GM19043 (cell line): ENCODE results near the gene CUX1.

Experiments used
- ATAC-seq: cut with Tn5 transposase; IDR thresholded peaks from one replicate; pipeline ENCODE4 v1.9.1; 2021; ENCODE audit warnings: low read depth; ENCODE audit not compliant: unreplicated experiment

The CUX1 gene

DNA sequence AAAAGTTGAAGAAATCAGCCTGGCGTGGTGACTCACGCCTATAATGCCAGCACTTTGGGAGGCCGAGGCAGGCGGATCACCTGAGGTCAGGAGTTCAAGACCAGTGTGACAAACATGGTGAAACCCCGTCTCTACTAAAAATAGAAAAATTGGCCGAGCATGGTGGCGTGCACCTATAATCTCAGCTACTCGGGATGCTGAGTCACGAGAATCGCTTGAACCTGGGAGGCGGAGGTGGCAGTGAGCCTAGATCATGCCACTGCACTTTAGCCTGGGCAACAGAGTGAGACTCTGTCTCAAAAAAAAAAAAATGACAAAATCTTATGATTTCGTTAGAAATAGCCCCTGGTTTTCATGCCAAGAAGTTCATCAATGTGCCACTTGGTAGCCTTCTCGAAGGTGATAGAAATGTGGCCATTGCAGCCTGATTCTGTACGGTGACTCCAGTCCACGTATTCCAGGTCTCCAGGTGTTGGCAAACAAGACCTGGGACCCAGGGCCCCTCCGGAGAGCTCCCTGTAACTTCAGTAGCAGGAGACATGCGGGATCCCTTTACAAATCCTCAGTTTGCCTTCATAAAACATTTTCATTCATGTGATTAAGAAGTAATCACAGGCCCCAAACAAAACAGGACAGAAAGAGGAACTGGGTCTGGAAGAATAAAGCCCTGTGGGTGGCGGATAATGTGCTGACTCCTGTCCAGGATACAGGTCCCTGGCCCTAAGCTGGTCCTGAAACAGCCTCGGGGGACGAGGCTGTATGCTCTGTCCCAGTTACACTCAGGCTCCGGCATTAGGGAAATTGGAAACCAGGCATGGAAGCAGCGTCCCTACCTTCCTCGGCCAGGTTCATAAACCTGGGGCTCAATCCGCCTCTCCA, 262.0 kb downstream of the CUX1 start:
- ATAC-seq: no peak

DNA sequence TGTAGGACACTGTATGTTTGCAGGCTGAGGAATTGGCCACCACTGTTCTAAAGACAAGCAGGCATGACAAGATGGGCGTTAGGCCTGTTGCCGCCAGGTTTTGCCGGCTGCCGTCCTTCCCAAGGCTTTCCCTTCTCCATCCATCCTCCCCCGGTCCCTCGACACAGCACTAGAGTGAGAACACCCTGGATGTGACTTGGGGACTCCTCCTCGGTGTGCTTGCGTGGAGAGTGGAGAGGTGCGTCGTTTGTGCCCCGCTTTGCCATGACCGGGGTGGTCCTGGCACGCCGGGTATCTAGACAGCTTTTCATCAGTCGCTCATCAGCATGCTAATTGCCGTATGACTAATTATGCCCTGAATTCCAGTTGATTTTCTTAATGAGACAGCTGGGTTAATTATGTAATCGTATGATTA, 262.6 kb downstream of the CUX1 start:
- ATAC-seq: no peak

DNA sequence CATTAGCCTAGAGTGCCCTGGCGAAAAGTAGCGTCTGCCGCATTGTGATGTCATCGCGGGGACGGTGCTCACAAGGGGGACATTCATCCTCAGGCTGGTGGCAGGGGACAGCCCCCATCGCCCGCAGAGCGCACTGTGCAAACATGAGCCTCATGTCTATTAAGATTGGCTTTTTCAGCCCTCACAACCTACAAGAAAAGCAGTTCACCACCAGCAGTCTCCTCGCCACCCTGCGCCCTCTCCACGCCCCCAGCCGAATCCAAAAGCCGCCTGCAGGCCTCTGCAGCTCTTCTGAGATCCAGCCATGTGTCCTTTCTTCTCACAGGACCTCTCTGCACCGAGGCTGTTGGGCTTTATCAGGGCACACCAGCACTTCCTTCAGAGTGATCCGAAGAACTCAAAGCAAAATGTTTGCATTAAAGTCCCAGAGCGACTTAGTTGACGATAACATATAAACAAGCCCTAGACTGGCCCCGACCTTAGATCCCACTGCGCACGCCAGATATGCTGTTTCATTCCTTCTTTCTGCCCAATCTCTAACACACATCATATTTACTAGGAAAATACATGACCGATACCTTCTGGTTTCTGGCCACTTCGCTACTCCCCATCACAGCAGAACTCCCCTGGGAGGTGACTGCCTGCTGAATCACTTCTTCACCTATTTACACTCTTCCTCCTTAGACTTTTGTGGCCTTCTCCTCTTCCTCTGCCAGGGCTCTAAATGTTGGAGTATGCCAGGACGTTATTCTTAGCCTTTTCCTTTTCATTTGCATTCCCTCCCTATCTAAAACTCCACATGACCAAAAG, 263.2 kb downstream of the CUX1 start:
- no peak for ATAC-seq

GRCh38 chr7:102081244-102081627, 263.8 kb downstream of the CUX1 start:
- no peak for ATAC-seq

GRCh38 chr7:102082693-102083368, 265.4 kb downstream of the CUX1 start:
- no peak for ATAC-seq

GRCh38 chr7:102085218-102085772, 267.9 kb downstream of the CUX1 start:
- ATAC-seq: no peak

GRCh38 chr7:102089175-102090098, 272.0 kb downstream of the CUX1 start:
- ATAC-seq: no peak

DNA sequence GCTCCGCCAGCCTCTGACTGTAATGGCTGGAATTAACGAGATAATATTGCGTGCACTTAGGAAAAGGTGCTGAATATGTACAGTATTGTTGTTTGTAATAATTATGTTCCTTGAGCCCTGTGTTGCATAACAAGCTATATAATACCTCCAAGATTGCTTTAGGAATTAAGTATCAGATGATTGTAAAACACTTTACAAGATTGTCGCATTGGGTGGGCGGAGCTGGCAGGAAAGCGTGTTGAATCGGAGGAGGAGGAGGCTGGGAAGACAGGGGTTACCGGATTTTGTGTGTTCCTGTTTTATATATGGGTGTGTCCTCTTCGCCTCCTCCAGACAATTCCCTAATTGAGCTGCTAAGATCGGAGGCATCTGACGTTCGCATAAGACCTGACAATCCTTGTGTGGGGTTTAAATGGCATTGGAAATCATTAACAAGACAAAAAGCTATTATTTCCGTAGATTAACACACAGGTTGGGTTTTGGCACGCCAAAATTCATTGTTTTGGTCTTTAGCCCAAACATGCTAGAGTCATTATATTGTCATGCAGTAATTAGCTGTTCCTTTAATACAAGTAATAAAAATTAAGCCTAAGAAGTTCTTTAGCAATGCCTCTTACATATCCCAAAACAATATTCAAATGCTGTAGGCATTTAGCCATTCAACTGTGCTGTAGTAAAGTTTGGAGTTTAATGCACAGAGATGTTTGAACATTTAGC, 276.3 kb downstream of the CUX1 start:
- no peak for ATAC-seq

DNA sequence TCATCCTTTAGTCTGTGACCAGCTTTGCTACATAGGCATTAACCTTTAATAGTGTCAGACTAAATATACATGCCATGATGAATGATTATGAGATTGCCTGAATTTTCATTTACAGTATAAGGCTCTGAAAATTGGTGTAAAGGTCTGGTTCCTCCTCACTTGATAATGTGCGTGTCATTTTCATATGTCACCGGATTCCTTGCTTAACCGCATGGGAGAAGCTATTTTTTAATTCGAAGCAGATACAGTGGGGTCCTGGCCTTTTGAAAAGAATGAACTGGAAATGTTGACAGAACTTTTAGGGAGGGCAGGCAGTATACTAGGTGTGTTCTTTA, 276.9 kb downstream of the CUX1 start:
- ATAC-seq: no peak

DNA sequence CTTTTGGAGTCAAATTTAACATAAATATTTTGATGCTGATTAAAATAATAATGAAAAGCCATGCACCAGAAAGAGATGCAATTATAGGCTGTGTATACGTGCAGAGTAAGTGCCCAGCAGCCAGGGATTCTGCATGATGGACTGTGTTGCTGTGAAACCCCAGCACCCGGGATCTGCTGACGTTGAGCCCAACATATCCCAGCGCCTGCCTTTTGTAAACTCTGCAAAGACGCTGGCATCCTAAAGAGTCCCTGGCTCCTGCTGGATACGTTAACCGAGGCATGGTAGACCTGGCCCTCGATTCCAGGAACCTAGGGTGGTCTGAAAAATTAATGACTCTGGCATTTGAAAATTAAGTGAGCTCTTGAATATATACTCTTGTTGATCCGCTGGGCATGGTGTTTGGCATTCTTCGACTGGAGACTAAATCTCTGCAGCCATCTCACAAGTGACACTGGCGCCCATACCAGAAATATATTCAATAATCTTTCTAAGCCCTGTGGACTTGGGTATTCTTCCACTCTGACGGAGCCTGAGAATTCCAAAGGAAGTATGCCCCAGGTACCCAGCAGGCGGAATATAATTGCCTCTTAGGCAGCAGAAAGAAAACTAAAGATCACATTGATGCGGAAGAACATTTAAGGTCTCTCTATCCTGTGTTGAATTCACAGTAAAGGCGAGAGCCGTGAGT, 278.0 kb downstream of the CUX1 start:
- no peak for ATAC-seq

DNA sequence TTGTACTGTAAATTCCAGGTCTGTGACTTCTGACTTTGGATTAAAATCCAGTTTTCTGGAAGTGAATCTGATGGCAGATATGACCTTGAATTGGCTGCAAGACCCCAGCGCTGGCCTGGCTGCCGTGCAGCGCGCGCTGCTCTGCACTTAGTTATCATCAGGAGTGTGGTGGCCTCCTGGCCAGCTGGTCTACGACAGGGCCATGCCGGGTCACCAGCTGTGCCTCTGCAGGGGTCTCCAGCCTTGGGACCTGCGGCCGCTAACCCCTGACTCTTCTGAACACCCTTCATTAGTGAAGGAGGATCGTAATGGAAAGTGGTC, 278.5 kb downstream of the CUX1 start:
- no peak for ATAC-seq

DNA sequence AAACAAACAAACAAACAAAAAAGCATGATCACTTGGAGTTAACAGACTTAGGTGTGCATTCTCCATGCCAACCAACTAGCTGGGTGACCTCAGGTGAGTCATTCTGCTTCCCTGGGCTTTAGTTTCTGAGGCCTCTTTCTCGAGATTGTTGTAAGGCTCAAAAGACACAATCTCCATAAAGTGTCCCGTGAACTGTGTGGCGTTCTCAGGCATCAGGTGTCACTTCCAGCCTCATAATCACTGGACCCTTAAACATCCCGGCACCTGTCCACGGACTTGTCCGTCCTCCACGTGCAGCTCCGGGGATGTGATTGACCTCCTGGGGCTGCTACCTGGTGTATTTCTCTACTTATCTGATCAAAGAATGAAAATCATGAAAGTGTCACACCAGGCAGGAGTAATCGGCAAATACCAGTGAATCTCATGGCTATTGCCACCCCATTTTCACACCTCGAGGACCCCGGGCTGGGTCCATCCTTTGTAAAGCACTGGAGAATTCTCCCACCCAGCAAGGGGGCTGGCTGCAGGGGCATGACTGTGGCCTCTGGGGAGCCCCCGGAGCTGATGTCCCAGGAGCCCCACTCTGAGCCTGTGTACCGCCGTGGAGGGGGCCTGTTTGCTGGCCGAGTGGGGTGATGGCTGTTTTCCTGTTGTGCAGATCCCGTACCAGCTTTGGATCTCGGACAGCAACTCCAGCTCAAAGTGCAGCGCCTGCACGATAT, 279.4 kb downstream of the CUX1 start:
- no peak for ATAC-seq

DNA sequence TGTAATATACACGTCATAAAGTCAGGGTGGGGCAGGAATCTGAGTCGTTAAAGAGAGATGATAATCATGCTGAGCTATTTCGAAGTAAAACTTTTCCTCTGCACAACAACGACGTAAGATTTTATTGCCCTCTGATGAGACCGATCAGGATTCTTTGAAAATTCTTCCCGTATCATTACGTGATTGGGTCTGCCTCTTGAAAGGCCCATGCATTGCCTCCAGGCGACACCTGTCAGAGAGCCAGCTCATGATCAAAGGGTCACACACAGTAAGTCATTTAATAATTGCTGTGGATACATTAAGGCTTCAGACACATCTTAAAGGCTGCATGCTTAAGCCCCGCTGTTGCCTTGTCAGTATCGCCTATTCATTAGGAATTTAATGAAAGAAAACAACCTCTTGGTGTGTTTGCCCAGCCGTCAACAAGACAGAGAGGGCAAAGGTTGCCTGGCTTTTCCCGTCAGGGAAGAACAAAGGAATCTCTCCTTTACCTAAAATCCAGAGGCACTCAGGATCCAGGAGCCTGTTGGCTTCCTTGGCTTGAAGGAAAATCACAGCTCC, 280.3 kb downstream of the CUX1 start:
- no peak for ATAC-seq

DNA sequence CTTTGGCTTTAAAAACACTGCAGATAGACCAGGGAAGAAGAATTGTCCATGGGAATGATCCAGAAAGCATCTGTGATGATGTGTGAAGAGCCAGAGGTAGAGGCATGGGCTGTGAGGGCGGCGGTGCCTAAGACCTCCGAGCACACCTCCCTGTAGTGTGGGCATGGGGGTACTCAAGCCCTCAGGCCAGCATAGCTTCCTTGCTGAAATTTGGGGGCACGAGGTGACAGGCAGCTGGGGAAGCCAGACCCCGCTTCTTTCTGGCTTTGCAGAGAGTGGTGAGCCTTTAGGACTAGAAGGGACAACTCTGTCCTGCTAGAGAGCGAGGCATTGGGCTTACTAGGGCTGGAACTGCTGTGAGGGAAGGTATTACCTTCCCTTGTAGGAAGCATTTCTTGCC, 281.6 kb downstream of the CUX1 start:
- no peak for ATAC-seq

DNA sequence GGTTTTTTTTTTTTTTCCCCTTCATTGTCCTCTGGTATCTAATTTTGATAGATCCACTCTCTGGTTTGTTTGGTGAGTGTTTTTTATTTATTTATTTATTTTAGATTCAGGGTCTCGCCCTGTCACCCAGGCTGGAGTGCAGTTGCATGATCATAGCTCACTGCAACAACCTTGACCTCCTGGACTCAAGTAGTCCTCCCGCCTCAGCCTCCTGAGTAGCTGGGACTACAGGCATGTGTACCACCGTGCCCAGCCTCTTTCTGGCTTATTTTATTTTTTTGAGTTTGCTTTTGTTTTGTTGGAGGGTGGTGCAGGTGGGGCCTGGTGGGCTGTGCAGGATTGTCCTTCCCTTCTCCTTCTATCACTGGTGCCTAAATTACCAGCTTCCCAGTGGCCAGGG, 282.0 kb downstream of the CUX1 start:
- no peak for ATAC-seq

DNA sequence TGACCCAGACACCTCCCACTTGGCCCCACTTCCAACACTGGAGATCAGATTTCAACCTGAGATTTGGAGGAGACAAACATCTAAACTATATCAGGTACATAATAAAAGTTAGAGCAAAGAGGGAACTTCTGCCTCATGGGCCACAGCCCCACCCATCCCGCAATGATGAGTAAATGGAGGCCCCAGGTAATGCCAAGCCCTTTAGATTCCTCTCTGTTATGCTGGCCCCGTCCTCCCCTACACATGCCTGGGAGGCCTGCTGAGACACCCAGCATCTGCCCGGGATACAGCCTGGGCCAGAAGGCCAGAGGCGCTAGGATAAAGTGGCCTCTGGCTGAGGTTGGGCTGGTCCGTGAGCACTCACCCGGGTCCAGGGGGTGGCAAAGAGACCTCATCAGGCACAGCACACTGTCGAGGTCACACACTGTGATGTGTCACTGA, 283.7 kb downstream of the CUX1 start:
- no peak for ATAC-seq

GRCh38 chr7:102101926-102102325, 284.5 kb downstream of the CUX1 start:
- no peak for ATAC-seq

DNA sequence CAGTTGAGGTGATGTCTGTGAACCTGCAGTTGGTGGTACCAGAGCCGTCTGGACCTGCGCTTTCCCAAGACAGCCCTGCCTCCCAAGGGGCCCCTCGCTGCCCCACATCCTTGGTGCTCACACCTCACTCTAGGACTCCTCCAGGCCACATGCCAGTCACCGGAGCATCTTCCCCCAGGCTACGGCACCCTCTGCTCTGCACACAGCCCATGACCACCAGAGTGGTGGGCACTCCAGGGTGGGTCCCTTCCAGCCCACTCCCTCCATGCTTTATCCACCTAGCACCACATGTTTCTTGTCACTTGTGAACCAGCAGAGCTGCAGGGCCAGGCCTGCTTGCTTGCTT, 285.6 kb downstream of the CUX1 start:
- no peak for ATAC-seq
